Right lobe of liver (tissue), 4 donors: Measurements from ENCODE around the gene ATAD2B.

Source experiments
- POLR2A ChIP-seq: fragments of 450-650 bp; IDR thresholded peaks from one replicate; pipeline ENCODE4 v1.6.1; 2017; ENCODE audit warnings: antibody characterized with exemption, mild to moderate bottlenecking
- TF ChIP-seq, protein P1 (sequence below), 4 donors: fragments of 200-600 bp in 3 of 4; fragments of 450-650 bp in 1 of 4; IDR thresholded peaks; one replicate each; pipeline versions ENCODE4 v1.5.1 to v1.8.0; 2016 to 2022; ENCODE audit warnings: antibody characterized with exemption in 4 of 4, mild to moderate bottlenecking in 2 of 4
- donor health status: DM: no; HTN: no; CAD: no.
- donor health status: DM: no; HTN: no; CAD: no.
- donor health status: DM: no; HTN: yes; CAD: no.

- TF ChIP-seq POLR2A: no peak
- TF ChIP-seq, protein P1, sequence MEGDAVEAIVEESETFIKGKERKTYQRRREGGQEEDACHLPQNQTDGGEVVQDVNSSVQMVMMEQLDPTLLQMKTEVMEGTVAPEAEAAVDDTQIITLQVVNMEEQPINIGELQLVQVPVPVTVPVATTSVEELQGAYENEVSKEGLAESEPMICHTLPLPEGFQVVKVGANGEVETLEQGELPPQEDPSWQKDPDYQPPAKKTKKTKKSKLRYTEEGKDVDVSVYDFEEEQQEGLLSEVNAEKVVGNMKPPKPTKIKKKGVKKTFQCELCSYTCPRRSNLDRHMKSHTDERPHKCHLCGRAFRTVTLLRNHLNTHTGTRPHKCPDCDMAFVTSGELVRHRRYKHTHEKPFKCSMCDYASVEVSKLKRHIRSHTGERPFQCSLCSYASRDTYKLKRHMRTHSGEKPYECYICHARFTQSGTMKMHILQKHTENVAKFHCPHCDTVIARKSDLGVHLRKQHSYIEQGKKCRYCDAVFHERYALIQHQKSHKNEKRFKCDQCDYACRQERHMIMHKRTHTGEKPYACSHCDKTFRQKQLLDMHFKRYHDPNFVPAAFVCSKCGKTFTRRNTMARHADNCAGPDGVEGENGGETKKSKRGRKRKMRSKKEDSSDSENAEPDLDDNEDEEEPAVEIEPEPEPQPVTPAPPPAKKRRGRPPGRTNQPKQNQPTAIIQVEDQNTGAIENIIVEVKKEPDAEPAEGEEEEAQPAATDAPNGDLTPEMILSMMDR (IDR thresholded peaks at IDR 0.05): no peak
Observed at GRCh38 chr2:23788100-23788499, 138.8 kb downstream of the ATAD2B start.
